Right kidney (tissue), 1 donor: Measurements from ENCODE around the gene NEBL.

Experiments
- DNase-seq: peaks from one replicate; pipeline ENCODE4 v3.0.0-alpha.2; 2016

Gene NEBL

DNA sequence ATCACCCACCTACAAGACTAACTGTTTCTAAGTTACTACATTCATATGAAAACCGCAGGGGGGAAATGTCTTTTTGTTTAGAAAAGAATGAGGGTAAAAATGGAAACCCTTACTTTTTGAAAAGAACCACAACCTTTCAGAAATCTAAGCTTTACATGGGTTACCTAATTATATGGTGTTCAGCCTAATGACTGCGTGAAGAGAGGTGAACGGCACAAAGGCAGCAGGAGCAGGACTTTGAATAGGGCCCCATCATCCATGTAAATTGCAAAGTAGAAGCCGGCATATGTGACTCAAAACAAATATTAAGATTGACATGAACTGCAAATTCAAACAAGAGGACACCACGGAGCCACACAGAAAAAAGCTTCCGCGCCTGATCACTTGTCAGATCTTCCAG, 25.1 kb downstream of the NEBL start:
- no peak for DNase-seq

DNA sequence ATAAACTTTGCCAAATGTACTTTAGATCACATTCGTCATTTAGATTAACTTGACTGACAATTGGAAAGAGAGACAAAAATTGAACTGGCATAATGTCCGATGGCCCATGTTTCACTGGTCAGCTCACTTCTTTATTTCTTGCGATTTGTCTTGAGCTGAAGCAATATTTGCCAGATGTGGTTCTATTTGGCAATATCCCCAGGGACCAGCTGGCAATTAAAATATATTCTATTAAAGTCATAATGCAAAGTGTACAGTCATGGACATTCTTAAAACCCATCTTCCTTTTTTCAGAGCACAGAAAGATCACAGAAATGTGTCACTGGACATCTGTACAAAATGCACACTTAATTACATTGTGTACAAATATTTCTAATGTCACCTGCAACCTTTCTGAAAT, 26.3 kb downstream of the NEBL start:
- DNase-seq, result no peak

DNA sequence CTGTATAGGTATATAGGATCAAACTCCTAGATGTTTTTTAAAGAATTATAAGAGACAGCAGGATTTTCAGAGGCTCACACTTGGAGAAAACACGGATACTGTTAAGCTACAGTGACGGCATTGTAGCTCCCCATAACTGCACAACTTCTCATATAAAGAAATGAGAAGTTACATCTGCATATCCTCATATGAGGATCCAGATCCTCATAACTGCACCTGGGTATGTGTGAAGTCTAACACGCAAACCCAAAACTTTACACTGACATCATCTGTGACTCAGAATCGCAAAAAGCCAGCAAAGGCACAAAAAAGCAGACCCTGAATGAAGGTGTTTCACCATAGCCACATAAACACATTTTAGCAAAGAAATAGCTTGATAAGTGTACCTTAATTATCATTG, 34.1 kb downstream of the NEBL start:
- DNase-seq, result no peak

DNA sequence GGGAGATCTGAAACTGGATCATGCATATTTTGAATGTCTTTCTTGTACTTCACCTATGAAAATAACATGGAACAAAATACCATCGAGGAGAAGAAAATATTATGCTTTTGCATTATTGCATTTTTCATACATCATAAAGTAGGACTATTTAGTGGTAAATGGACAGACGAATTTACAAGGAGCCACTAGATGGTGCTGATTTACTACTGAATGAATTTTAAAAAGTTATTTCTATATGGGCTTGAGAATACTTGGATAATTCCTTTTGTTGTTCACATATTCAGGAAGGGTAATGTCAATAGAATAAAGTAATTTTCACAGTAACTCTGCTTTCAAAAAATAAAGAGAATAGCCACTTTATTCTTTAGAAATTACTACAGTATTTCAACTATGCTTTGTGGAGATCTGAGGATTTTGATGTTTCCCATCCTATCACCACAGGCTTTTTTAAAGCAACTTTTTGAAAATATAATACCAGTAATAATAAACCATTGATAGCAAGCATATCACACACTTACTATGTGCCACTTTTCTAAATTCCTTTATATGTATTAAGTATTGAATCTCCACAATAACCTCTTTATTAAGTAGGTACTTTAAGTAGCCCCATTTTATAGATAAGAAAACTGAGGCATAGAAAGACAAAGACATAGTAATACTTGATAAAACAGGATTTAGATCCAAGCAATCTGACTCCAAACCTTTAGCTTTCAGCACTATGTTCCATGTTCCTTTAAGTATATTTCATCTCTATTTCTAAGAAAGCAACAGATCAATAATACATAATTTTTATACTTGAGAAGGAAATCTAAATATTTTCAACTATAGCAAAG, 38.6 kb downstream of the NEBL start:
- DNase-seq, result peak; percentile 16

DNA sequence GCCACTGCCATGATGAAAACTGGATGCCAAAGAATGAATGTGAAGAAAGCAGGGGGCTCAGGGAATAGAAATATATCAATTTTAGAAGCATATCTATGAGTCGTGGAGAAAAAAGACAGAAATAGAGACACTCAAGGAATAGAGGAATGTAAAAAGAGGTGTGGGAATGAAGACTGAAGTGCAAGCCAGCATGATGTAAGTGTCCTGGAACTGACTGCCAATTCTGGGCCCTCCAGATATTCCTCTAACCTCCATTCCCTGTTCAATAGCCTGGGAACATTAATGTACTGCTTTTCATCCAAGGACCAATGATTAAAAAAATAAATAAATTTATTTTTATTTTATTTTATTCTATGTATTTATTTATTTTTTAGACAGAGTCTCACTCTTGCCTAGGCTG, 40.6 kb downstream of the NEBL start:
- DNase-seq, result no peak

DNA sequence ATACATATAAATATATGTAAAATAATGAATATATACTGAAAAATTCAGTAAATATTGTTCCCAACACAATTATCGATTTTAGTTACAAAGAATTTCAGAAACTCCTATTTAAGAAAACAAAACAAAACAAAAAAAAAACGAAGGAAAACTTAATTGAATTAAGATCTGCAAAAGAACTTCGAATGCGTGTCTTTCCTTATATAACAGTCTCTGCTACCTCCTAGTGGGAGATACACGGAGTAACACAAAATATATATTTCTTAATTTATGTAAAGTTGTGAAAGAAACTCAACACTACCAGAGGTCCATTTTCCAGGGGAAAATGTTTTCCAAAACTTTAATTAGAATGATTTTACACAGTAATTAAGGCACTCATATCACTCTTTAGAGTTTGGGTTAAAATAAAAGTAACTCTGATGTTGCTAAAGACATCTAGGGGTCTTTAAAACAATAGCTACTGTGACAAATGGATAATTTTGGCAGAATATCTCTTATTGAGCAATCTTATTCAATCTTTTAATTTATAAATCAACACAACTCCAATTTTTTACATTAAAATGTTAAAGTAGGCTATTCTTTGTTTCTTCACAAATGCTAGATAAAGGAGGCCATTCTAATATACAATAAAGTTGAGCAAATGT, 41.6 kb downstream of the NEBL start:
- DNase-seq, result no peak

DNA sequence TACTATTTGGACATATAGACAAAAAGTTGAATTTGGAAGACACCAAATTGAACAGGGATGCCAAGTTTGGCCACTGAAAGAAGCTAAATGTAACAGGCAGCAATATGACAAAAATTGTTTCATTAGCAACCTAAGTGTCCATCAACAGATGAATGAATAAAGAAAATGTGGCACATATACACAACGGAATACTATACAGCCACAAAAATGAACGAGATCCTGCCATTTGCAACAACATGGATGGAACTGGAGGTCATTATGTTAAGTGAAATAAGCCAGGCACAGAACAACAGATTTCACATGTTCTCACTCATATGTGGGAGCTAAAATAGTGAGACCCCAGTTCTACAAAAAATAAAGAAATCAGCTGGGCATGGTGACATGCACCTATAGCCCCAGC, 43.8 kb downstream of the NEBL start:
- DNase-seq, result no peak

DNA sequence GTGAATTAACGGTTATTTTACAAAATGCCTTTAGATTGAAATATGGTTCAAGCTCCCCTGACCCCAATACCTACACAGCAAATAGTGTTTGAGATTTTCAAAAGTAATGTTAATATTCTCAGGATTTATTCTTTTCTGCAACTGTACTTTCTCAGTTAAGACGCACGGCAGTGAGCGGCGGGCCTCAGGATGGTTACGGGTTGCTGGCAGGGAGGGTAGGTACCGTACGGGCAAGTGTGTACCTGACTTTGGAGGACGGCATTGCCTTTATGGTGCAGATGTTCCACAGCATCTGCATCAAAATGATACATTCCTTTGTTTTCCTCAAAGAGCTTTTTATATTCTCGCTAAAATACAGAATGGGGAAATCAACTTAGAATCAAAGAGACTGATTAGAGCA, 44.8 kb downstream of the NEBL start:
- no peak for DNase-seq

DNA sequence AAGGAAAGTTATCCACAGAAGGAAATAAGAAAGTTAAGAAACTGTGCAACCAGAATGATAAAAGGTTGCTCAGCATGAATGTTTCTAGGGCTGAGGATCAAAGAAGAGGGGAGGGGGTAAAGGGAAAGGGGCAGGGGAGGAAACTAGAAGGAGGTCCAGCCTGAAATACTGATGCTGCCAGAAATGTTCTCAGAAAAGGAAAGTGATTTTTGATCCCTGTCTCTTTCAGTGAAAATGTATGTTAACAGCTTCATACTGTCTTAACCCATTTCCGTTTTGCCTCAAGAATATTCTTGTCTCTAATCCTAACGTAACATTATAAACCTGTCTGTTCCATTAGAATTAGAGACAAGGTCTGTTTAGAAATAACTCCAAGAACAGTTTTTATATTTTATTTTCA, 49.6 kb downstream of the NEBL start:
- no peak for DNase-seq

DNA sequence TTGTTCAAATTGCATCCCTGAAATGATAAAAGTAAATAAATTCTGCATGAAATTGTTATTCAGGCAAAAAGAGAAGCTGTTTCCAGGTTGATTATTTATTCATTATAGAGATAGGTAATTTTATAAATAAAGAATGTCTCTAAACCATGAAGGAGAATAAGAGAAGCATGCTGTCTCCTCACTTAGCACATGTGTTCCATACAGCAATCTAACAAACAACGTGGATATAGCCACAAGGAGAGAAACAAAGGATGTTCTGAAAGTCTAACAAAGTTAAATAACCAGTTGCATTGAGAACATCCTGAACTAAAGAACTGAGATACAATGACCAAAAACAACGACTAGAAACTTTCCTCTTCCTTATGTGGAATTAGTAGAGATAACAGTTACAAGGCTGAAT, 50.8 kb downstream of the NEBL start:
- no peak for DNase-seq

DNA sequence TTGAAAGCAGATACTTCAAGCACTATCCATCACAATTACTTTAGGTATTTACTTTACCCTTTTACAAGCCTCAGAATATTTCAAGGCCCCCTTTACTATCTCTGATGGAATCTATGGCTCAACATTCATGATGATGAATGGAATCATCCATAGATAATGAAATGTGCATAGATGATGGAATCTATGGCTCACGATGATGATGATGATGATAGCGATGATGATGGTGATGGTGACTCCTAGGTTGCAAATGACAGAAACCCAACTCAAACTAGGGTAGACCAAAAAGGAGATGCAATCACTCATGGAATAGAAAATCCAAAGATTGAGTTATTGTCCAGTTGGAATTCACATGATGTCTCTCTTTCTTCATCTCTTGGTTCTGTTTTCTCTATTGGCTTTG, 55.7 kb downstream of the NEBL start:
- DNase-seq, result no peak

DNA sequence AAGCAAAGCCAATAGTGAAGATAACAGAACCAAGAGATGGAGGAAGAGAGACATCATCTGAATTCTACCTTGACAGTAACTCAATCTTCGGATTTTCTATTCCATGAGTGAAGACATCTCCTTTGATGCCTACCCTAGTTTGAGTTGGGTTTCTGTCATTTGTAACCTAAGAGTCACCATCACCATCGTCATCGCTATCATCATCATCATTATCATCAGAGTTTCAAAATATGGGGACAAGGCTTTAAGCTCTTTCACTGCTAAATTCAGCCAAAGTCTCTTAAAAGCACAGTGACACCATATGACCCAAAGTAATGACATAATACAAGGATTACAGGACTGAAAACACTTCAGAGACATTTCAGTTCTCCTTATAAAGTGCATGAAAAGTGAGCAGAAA, 57.2 kb downstream of the NEBL start:
- DNase-seq, result no peak

DNA sequence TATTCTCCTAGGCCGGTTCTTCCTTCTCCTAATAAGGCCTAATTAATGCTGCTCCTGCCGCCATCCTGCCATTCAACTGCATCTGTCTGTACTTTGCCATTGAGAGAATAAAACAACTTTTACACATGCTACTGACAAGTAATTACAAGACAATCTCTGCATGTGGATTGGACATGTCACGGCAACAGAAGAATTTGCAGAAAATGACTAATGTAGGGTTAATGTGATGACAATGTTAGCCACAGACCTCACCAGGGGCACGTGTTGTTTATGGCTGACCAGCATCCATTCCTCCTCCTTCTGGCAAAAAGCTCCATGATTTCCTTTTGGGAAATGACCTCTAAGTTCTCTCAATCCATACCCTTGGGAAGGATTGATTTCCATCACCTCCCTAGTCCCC, 58.0 kb downstream of the NEBL start:
- DNase-seq, result no peak

DNA sequence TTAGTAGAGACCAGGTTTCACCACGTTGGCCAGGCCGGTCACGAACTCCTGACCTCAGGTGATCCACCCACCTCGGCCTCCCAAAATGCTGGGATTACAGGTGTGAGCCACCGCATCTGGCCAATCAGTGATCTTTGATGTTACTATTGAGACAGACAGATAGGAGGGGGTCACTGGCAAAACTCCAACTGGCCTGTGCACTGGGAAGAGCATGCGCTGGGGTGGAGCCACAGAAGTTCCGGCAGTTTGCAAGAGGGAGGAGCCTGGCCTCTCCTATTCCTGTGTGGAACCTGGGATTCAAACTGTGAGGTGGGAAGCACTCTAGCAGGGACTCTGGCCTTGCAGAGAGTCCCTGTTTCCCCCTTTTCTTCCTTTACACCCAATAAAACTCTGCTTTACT, 60.7 kb downstream of the NEBL start:
- DNase-seq, result no peak

DNA sequence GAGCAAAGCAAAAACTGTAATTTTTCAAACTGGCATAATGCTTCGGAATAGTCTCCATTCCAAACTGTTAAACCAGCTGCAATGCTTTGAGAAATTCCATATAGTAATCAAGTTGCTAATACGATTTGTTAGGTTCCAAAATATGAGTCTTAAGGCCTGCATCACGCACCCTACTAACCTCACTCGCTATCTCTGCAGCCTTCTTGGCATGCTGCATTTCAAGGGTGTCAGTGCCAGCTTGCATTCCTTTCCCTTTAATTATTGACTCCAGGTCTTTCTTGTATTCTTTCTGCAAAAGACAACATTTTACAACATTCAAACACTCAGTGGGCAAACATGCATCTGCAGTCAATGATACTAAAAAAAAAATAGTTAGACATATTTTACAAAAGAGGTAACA, 61.8 kb downstream of the NEBL start:
- no peak for DNase-seq

DNA sequence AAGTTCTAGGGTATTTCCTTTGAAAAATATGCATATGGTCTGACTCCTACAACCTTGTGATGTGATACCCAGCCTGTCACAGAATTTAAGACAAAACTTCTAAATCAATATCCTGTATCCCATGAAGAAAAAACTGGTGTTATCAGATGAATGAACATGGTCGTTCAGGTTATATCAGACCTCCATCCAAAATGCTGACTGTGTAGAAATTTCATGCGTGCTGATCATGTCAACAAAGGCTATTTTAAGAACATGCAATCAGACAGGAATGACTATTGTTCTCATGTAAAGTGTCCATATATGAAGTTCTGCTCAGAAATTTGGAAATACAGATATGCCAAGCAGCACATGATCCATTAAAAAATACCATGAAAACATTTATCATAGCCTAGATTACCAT, 62.3 kb downstream of the NEBL start:
- no peak for DNase-seq

DNA sequence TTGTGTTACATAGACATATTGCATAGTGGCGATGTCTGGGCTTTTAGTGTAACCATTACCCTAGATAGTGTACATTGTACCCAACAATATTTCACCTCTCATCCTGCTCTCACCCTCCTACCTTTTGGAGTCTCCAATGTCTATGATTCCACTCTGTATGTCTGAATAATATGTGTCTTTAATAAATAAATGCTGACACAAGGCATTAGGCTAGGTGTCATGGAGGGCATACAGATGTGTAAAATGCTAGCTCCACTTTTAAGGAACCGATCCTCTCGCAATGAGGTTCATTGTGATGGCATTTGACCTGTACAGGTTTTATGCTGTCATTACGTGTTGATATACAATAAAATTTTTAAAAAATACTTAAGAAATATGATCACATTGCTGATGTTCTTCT, 74.3 kb downstream of the NEBL start:
- DNase-seq, result no peak

DNA sequence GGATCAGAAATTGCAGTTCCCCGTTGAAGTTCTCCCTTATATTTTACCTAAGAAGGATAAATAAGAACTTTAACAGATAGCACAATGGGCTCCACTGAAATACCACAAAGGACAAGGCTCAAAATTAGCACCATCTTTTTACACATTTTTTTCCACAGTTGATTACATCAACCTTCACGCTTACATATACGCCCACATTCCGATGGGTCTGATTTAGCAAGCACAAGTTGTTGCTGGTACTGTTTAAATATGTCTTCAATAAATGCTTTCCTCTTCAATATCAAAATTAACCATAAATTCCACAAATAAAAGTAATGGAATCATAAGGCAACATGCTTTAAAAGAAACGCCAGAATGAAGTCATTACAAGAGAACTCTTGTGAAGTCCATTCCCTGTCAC, 79.5 kb downstream of the NEBL start:
- no peak for DNase-seq

DNA sequence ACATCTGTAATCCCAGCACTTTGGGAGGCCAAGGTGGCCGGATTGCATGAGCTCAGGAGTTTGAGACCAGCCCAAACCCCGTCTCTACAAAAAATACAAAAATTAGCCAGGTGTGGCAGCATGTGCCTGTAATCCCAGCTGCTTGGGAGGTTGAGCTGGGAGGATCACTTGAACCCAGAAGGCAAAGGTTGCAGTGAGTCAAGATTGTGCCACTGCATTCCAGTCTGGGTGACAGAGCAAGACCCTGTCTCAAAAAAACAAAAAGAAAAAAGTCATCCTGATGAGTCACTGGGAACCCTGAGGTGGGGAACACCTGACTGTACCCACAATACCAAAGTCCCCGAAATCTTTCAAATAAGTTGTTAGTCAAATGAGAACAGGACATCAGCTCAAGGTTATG, 80.0 kb downstream of the NEBL start:
- no peak for DNase-seq

DNA sequence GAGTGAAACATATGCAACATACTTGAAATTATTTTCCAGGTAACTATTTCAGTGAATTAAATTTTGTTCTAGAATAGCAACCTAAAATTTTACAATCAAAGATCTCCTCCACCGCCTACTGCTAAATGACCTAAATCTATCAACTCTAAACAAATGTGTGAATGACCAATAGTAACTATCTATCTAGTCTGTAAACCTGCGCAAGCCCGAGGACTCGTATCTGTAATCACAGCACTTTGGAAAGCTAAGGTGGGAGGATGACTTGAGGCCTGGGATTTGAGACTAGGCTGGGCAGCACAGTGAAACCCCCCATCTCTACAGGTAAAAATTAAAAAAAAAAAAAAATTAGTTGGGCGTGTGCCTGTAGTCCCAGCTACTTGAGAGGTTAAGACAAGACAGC, 83.0 kb downstream of the NEBL start:
- no peak for DNase-seq

DNA sequence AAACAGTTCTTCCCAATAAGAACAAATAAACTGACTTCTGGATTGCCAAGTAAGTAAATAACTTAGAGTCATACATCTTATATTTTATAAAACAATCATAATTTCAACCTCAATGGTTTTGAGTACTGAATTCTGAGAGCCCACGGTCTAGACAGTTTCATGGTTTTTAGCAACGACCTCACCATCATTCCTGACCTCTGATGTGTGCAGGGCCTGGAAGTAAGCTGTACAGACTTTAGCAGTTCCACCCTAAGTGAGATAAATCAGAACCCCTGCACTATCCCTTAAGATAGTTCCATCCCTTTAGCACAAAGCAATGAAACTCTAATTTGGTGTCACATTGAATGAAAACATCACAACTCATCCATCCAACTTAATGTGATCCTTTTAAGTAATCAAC, 86.0 kb downstream of the NEBL start:
- no peak for DNase-seq

DNA sequence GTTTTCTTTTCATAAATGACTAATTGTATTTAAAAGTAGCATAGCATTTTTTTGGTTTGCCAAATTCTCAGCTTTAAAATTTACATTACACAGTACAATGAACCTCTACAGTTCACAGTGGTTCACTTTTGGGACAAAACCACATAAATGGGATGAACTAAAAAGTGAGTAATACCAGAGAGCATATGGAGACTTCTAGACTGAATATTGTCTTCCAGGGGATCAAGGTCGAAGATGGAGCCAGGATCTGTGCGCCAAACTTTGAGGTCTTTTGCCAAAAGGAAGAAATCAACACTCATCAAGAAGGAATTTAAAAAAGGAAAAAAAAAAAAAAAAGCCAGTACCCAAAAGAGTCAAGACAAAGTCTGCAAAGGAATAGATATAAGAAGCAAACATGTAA, 87.5 kb downstream of the NEBL start:
- DNase-seq, result no peak

DNA sequence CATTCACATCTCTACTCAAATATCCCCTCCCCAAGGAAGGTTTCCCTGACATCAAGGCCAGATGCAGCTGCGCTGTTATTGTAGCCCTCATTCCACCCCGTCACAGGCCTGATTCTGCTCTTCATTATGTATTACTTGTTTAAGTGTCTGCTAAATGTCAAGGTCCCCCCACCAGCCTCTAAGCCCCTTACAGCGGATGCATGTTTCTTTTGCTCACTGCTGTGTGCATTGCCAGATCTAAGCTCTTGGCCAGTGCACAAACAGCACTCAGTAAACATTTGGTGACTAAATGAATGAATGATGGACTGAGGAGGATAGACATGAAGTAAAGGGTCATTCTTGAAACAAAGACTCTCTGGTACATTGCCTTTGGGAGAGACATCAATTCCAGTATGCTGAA, 90.6 kb downstream of the NEBL start:
- DNase-seq, result no peak

DNA sequence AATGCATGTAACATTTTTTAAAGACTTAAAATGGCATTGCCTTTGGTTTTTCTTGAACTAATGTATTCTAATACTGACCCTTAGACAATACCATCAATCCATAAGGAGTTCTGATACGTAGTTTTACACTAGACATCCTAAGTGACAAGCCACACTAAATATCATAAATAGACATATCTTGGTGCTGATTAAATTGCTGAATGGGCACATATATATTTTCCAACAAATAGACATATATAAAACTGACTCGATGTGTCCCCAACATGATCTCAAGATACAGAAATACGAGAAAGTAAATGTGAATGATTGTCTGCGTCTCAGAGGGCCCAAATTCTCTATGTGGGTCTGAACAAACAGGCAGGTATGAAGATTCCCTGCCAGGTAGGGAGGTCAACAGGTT, 99.8 kb downstream of the NEBL start:
- DNase-seq, result no peak

DNA sequence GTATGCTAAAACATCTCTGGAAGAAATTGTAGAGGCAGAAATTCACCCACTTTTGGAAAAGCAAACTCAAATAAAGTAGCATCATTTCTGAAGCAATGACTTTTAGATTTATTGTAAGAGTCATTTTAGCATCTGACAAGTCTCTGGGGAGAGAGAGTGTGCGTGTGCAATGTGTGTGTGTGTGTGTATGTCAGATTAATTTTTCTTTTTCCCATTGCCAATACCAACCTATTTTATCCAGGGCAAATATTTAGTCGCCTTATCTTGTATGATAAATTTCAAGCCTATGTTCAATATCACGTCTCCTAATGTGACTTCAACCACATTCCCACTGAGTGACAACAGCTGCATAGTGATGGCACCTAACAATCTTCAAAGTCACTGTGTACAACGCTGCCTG, 101.7 kb downstream of the NEBL start:
- no peak for DNase-seq
